Measurements from ENCODE around the gene CFAP65.

CFAP65 gene

DNA sequence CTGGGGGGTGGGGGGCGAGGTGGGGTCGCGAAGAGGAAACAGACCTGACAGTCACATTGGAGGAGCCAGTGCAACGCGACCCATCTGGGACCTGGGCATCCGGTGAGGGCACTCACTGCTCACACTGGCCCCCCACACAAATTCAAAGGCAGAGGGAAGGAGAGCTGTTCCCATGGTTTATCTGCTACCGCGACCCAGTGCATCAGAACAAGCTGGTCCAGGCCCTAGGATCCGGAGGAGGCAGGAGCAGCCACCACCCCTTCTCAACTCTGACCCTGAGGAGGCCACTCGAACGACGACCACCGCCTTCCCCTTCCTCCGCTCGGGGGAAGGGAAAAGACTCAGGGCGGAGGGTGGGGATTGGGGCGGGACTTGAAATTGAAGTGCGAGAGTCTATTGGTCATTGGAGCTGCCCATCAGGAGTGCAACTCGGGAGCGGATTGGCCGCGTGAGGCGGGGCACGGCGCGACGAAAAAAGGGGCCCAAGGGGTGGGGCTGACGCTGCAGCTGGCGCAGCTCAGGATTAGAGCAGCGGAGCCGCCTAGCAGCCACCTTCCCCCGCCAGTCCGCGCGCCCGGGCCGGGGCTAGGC, 82.1 kb downstream of the CFAP65 start, which contains the start of gene CDK5R2:
Gene CDK5R2 (plus strand): TSS at position 526 of the 591 bp plus-strand sequence. CDS start 155 bp downstream, outside the sequence.
- ChIA-PET CTCF (interaction anchor here (0.6 to 1.5 kb wide), 4 partner anchors 21 to 246 kb away, joined by 3 to 7 read pairs (median 4); no protein-coding TSS in a partner anchor), POLR2A (interaction anchor here (0.7 to 1.3 kb wide), 8 partner anchors 9 to 217 kb away, joined by 3 to 5 read pairs (median 4); partner anchors contain the start of gene CNPPD1)
- TF ChIP-seq PKNOX1 (IDR thresholded peaks at IDR 0.05) (peak; percentile 99), BHLHE40 (IDR thresholded peaks at IDR 0.05; ENCODE audit: borderline replicate concordance) (no peak)
- peak; percentile 99 for DNase-seq (ENCODE audit: extremely low spot score)

- ChIA-PET POLR2A (no interaction called here), CTCF (no interaction called here)
- no peak for DNase-seq (ENCODE audit: extremely low spot score)
- TF ChIP-seq ELF4 (IDR thresholded peaks at IDR 0.05) (no peak), FOXA1 (IDR thresholded peaks at IDR 0.05) (no peak), BHLHE40 (IDR thresholded peaks at IDR 0.05; ENCODE audit: borderline replicate concordance) (no peak), SUZ12 (IDR thresholded peaks at IDR 0.05) (no peak), L3MBTL2 (conservative IDR thresholded peaks at IDR 0.05) (no peak), NFRKB (IDR thresholded peaks at IDR 0.05) (no peak), SP1 (IDR thresholded peaks at IDR 0.05) (no peak), HDGF (IDR thresholded peaks at IDR 0.05; ENCODE audit: borderline replicate concordance) (no peak), ARNT (IDR thresholded peaks at IDR 0.05) (no peak), FOXK2 (IDR thresholded peaks at IDR 0.05) (no peak), TARDBP (IDR thresholded peaks at IDR 0.05) (no peak), PKNOX1 (IDR thresholded peaks at IDR 0.05) (no peak), FOXM1 (IDR thresholded peaks at IDR 0.05; ENCODE audit: borderline replicate concordance) (no peak), LEF1 (IDR thresholded peaks at IDR 0.05; ENCODE audit: borderline replicate concordance) (no peak), CTBP1 (IDR thresholded peaks at IDR 0.05; ENCODE audit: borderline replicate concordance) (no peak), ZNF384 (IDR thresholded peaks at IDR 0.05) (no peak)
These were observed 83.0 kb downstream of the CFAP65 start for GRCh38 chr2:218958276-218958675.

GRCh38 chr2:218957671-218958070, 83.6 kb downstream of the CFAP65 start:
- ChIA-PET POLR2A (no interaction called here), CTCF (no interaction called here)
- DNase-seq (ENCODE audit: extremely low spot score), result no peak
- TF ChIP-seq PKNOX1 (IDR thresholded peaks at IDR 0.05) (no peak), FOXK2 (IDR thresholded peaks at IDR 0.05) (no peak), LEF1 (IDR thresholded peaks at IDR 0.05; ENCODE audit: borderline replicate concordance) (no peak), TARDBP (IDR thresholded peaks at IDR 0.05) (no peak), BHLHE40 (IDR thresholded peaks at IDR 0.05; ENCODE audit: borderline replicate concordance) (no peak)

- ChIA-PET POLR2A (no interaction called here), CTCF (no interaction called here)
- no peak for DNase-seq (ENCODE audit: extremely low spot score)
- TF ChIP-seq CTBP1 (IDR thresholded peaks at IDR 0.05; ENCODE audit: borderline replicate concordance) (no peak), FOXA1 (IDR thresholded peaks at IDR 0.05) (no peak)
These were observed 85.3 kb downstream of the CFAP65 start for GRCh38 chr2:218956039-218956438.

DNA sequence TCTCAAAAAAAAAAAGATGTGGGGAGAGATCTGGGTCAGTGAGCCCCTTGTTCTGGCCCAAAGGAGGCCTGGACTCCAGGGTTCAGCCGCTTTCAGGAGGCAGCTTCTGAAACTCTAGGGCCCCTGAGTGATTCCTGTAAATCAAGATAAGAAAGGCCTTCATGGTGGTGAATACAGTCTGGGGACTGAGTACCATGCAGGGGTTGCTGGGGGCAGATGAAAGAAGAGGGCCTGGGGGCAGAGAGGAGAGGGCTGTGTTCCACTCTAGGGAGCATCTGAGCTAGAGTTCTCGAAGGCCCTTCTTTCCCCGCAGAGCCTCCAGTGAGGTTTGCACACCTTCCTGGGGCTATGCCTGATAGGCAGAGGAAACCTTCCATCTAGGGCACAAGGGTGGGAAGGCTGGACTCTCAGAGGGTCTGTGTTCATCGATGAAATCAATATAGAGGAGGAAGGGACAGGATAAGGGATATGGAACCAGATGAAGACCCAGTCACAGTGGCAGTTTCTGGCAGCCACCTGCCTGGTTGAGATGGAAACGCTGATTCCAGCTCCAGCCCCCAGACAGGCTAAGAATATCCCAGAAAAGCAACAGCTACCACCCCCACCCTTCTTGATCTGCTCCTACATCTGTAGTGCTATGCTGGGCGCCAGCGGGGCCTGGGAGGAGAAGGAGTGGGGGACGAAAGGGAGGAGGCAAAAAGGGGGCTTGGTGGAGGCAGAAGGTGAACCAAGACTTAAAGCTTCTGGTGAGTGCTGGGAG, 86.6 kb downstream of the CFAP65 start:
- ChIA-PET CTCF (interaction anchor here (0.6 to 1.7 kb wide), 2 partner anchors 16 to 25 kb away, joined by 3 to 10 read pairs; no protein-coding TSS in a partner anchor), POLR2A (no interaction called here)
- TF ChIP-seq NFRKB (IDR thresholded peaks at IDR 0.05) (no peak), L3MBTL2 (conservative IDR thresholded peaks at IDR 0.05) (no peak), SUZ12 (IDR thresholded peaks at IDR 0.05) (no peak), BHLHE40 (IDR thresholded peaks at IDR 0.05; ENCODE audit: borderline replicate concordance) (no peak), ARNT (IDR thresholded peaks at IDR 0.05) (no peak), HDGF (IDR thresholded peaks at IDR 0.05; ENCODE audit: borderline replicate concordance) (no peak), ELF4 (IDR thresholded peaks at IDR 0.05) (no peak), PKNOX1 (IDR thresholded peaks at IDR 0.05) (no peak), FOXK2 (IDR thresholded peaks at IDR 0.05) (no peak), LEF1 (IDR thresholded peaks at IDR 0.05; ENCODE audit: borderline replicate concordance) (no peak), FOXM1 (IDR thresholded peaks at IDR 0.05; ENCODE audit: borderline replicate concordance) (no peak), SP1 (IDR thresholded peaks at IDR 0.05) (no peak)
- DNase-seq (ENCODE audit: extremely low spot score), result no peak

GRCh38 chr2:218953366-218953954, 87.9 kb downstream of the CFAP65 start:
- POLR2A ChIA-PET, result no interaction called here
- no peak for DNase-seq (ENCODE audit: extremely low spot score)
- CTCF ChIA-PET, result interaction anchor here (0.7 to 1.8 kb wide), 4 partner anchors 11 to 174 kb away, joined by 3 to 6 read pairs (median 4); no protein-coding TSS in a partner anchor
- TF ChIP-seq SUZ12 (IDR thresholded peaks at IDR 0.05) (no peak), LEF1 (IDR thresholded peaks at IDR 0.05; ENCODE audit: borderline replicate concordance) (no peak), NFRKB (IDR thresholded peaks at IDR 0.05) (no peak), FOXK2 (IDR thresholded peaks at IDR 0.05) (no peak), BHLHE40 (IDR thresholded peaks at IDR 0.05; ENCODE audit: borderline replicate concordance) (no peak), ARNT (IDR thresholded peaks at IDR 0.05) (no peak), HDGF (IDR thresholded peaks at IDR 0.05; ENCODE audit: borderline replicate concordance) (no peak), SP1 (IDR thresholded peaks at IDR 0.05) (no peak), FOXM1 (IDR thresholded peaks at IDR 0.05; ENCODE audit: borderline replicate concordance) (no peak), PKNOX1 (IDR thresholded peaks at IDR 0.05) (no peak), TARDBP (IDR thresholded peaks at IDR 0.05) (no peak), L3MBTL2 (conservative IDR thresholded peaks at IDR 0.05) (no peak), ZNF384 (IDR thresholded peaks at IDR 0.05) (no peak)
